Right lobe of liver (tissue), 6 donors: ENCODE measurements around the gene RAB8B. TPM values are rescaled to one million over a fixed set of nuclear protein-coding genes. Genes with fewer than 3 reads are reported as not detected.
A peak's percentile ranks its signal among the peaks of the same experiment; 100 is the strongest.

Source experiments
- ATAC-seq, 4 donors: fragments of 200-7000 bp; cut with Tn5 transposase; one replicate each; pipeline ENCODE4 v1.9.1; 2020; ENCODE audit warnings: mild to moderate bottlenecking in 4 of 4, moderate library complexity in 4 of 4
- DNase-seq, 3 donors: peaks; one replicate each; pipeline ENCODE4 v3.0.0-alpha.2; 2020
- H3K27ac ChIP-seq, 3 donors: fragments of 200-600 bp; one replicate each; pipeline ENCODE4 v1.8.0; 2022
- H3K27me3 ChIP-seq, 2 donors: fragments of 200-600 bp; one replicate each; pipeline ENCODE4 v1.8.0; 2022
- H3K36me3 ChIP-seq, 4 donors: fragments of 200-600 bp; sonication (generic) in 1 of 4; one replicate each; pipeline versions ENCODE4 v1.5.1 to v1.8.0; 2017 to 2022; ENCODE audit warnings: control low read depth in 1 of 4
- H3K4me1 ChIP-seq, 4 donors: fragments of 200-600 bp; sonication (generic) in 1 of 4; one replicate each; pipeline versions ENCODE4 v1.5.1 to v1.8.0; 2017 to 2022; ENCODE audit warnings: control low read depth in 1 of 4
- H3K4me3 ChIP-seq, 3 donors: fragments of 200-600 bp; one replicate each; pipeline ENCODE4 v1.8.0; 2022
- H3K9me3 ChIP-seq, 4 donors: fragments of 200-600 bp; sonication (generic) in 1 of 4; one replicate each; pipeline versions ENCODE4 v1.5.1 to v1.8.0; 2017 to 2022; ENCODE audit warnings: control low read depth in 1 of 4
- CTCF ChIP-seq, 4 donors: fragments of 200-600 bp in 3 of 4; fragments of 450-650 bp in 1 of 4; IDR thresholded peaks; one replicate each; pipeline versions ENCODE4 v1.5.1 to v1.8.0; 2016 to 2022; ENCODE audit warnings: antibody characterized with exemption in 4 of 4, mild to moderate bottlenecking in 2 of 4
- POLR2A ChIP-seq: fragments of 450-650 bp; IDR thresholded peaks from one replicate; pipeline ENCODE4 v1.6.1; 2017; ENCODE audit warnings: antibody characterized with exemption, mild to moderate bottlenecking
- WGBS: methylation state at CpG from one replicate; pipeline ENCODE4 v1.1.6; 2018; ENCODE audit warnings: low coverage, low lambda C conversion rate; ENCODE audit not compliant: insufficient coverage; ENCODE audit errors: missing lambda C conversion rate; 5-methylcytosine and 5-hydroxymethylcytosine counted together
- intact Hi-C, 2 donors: fragments of 100-400 bp; cut with DNase I; formaldehyde crosslinking; loops; one replicate each; pipeline versions ENCODE4 v1.11.2 to v1.14.1; 2022
- total RNA-seq, 6 experiments: library from RNA; depleted of rRNA in 2 of 6; stranded (reverse); fragments of >200 nt in 2 of 6; fragmentation: NEBNext Ultra II Directional in 3 of 6; extraction: Animal tissue kit (Norgen Biotek cat#: 25700) in 3 of 6; gene quantifications; one replicate each; pipeline versions ENCODE4 v1.1.0 to v1.2.4, GENCODE V29; 2016 to 2023
- donor health status: DM: no; HTN: yes; CAD: no.
- donor health status: DM: no; HTN: no; CAD: no.
- donor health status: DM: no; HTN: no; CAD: no.
- donor health status: DM: no; HTN: yes; CAD: no.
- donor health status: DM: no; HTN: yes; CAD: no.

Gene RAB8B
- total RNA-seq, 6 experiments from 2014 or later, result 5.8 to 50.7 (median 14.3) TPM

DNA sequence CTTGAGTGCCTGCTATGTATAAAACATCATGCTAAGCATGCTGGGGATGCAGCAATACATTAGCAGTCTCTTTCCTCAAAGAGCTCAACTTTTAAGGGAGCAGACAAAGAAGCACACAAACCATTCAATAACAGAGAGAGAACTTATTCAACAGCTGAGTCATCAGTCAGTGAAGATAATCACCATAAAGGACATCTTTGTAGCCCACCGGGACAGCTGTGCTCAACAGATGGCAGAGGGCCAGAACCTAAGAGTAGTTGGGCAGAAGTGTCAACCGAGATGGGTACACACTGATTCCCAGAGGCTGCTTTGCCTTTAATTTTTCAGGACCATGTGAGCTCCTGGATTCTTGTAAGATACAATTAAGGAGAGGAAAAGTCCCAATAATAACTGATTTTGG is 4.2 kb upstream of the RAB8B start:
- WGBS, result 40% methylated on average over 1 of the region's 2 CpGs
- no peak overlapping the region for H3K4me3 ChIP-seq
- no peaks in the 10 kb centered on the region for H3K9me3 ChIP-seq
- H3K27ac ChIP-seq, result no peak overlapping the region
- ATAC-seq (no peak), DNase-seq (no peak)
- TF ChIP-seq CTCF (IDR thresholded peaks at IDR 0.05) (no peak), POLR2A (no peak)
- H3K4me1 ChIP-seq, result no peaks in the 10 kb centered on the region
- H3K27me3 ChIP-seq, result no peaks in the 10 kb centered on the region
- H3K36me3 ChIP-seq, result no peaks in the 10 kb centered on the region
- intact Hi-C loops, result no loop called here

DNA sequence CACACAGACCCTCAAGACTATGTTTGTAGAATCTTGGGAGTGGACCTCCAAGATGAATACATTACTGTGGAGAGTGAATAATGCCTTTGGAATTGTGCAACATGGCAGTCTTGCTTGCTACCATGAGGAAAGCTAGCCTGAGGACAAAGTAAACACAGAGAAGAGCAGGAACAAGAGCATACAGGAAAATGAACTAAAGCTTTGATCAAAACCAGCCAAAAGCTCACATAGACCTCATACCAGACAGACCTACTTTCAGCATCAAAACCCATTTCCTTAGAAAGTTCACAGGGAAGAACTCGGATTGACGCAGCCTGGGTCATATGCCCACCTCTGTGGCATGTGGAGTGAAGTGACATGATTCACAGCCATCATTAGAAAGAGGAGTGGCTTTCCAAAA is 3.3 kb upstream of the RAB8B start:
- 84% methylated on average over 2 of the region's 2 CpGs for WGBS
- ATAC-seq, result no peak
- peaks cover 0 to 6% (median 0%) of the 10 kb centered on the region in 4 donors for H3K4me1 ChIP-seq
- no peaks in the 10 kb centered on the region for H3K9me3 ChIP-seq
- H3K4me3 ChIP-seq, result no peak overlapping the region
- TF ChIP-seq CTCF (IDR thresholded peaks at IDR 0.05) (no peak), POLR2A (no peak)
- no peak overlapping the region for H3K27ac ChIP-seq
- no peaks in the 10 kb centered on the region for H3K36me3 ChIP-seq
- intact Hi-C loops, result no loop called here
- no peak for DNase-seq
- H3K27me3 ChIP-seq, result no peaks in the 10 kb centered on the region

DNA sequence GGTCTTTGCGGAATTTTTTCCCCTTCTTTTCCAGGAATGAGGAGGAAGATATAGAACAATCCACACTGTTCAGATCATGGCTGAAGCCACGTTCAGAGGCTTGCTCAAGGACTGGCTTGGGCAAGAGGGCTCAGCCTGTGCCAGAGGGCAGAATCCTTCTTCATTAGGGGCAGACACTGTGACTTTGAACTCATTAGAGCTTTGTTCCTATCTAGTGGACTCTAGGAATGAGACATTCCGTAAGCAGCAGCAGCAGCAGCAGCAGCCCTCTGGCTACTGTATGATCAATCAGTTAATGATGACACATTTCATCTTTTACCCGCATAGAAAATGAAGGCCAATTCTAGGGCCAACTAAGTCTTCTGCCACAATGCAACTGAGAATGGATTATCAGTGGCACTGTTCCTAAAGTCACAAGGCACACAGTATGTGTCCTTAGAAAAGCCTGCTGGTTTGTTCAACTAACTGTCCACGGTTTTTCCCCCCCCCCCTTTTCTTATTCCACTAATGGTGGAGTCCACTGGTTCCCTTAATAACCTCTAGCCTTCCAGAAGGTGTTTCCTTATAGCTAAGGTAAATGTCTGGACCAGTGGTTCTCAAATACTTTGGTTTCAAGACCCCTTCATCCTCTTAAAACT is 1.7 kb upstream of the RAB8B start:
- Histone ChIP-seq H3K4me3 (no peak overlapping the region), H3K4me1 (peaks cover 0 to 6% (median 0%) of the 10 kb centered on the region in 4 donors), H3K27ac (no peak overlapping the region), H3K27me3 (no peaks in the 10 kb centered on the region), H3K36me3 (no peaks in the 10 kb centered on the region), H3K9me3 (no peaks in the 10 kb centered on the region)
- no peak for ATAC-seq
- TF ChIP-seq CTCF (IDR thresholded peaks at IDR 0.05) (no peak), POLR2A (no peak)
- 68% methylated on average over 5 of the region's 5 CpGs for WGBS
- DNase-seq, result no peak
- intact Hi-C loops, result no loop called here

- H3K36me3 ChIP-seq, result no peaks in the 10 kb centered on the region
- H3K27me3 ChIP-seq, result no peaks in the 10 kb centered on the region
- H3K27ac ChIP-seq, result peak overlapping the region in 1 of 3 donors; percentile 3
- peak overlapping the region; percentile 50 to 67 (median 61) for H3K4me3 ChIP-seq
- 41% methylated on average over 8 of the region's 10 CpGs for WGBS
- no peak for DNase-seq
- no peak for TF ChIP-seq CTCF (IDR thresholded peaks at IDR 0.05)
- no peak for TF ChIP-seq POLR2A
- peaks cover 0 to 6% (median 0%) of the 10 kb centered on the region in 4 donors for H3K4me1 ChIP-seq
- H3K9me3 ChIP-seq, result no peaks in the 10 kb centered on the region
- no peak for ATAC-seq
- intact Hi-C loops, result no loop called here
Measured at GRCh38 chr15:63188247-63188925, 1.0 kb upstream of the RAB8B start.
